Measurements from ENCODE around the gene KRT4.

The KRT4 gene

DNA sequence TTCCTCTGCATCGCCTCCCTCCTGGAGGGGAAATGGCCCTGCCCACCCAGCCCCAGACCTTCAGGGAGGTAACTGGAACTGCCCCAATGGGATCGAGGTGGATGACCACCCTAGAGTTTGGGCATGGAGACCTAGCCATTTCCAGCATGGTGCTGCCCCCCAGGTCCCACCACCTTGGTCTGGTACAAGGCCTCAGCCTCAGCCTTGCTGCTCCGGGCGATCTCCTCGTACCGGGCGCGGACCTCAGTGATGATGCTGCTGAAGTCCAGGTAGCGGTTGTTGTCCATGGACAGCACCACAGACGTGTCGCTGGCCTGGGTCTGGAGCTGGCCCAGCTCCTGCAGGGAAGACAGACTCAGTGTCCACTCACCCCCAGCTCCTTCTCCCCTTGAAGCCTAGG, 30.5 kb upstream of the KRT4 start:
- 98% methylated on average over 11 of the region's 11 CpGs for WGBS (ENCODE audit: insufficient coverage)
- H3K27me3 ChIP-seq (replicated peaks in 2 of 5; ENCODE audit: control insufficient read depth in 4 of 5, insufficient read depth in 5 of 5, low read length in 4 of 5) = peaks cover 0 to 8% (median 0%) of the 10 kb centered on the region in 5 experiments
- no peak overlapping the region for H3K27ac ChIP-seq (ENCODE audit: insufficient read depth in 1 of 2, low read depth in 1 of 2, low read length in 2 of 2, poor library complexity in 1 of 2, severe bottlenecking in 2 of 2)
- H3K4me3 ChIP-seq (ENCODE audit: control insufficient read depth in 1 of 7, extremely low read depth in 1 of 7, insufficient read depth in 4 of 7, low read depth in 2 of 7, low read length in 6 of 7) = no peak overlapping the region
- POLR2A ChIA-PET = no interaction called here
- no peak for DNase-seq
- CTCF ChIA-PET = interaction anchor here (0.6 to 1.6 kb wide), 3 partner anchors 21 to 265 kb away, joined by 3 read pairs; no protein-coding TSS in a partner anchor
- H3K4me1 ChIP-seq (ENCODE audit: control extremely low read depth in 1 of 4, control insufficient read depth in 4 of 4, insufficient read depth in 4 of 4, low read length in 3 of 4) = peaks cover 0 to 5% (median 2%) of the 10 kb centered on the region in 4 experiments
- no peaks in the 10 kb centered on the region for H3K9me3 ChIP-seq (ENCODE audit: control extremely low read depth in 1 of 5, control insufficient read depth in 4 of 5, insufficient read depth in 2 of 5, low read depth in 1 of 5, low read length in 4 of 5)
- H3K36me3 ChIP-seq (ENCODE audit: control insufficient read depth in 4 of 4, insufficient read depth in 4 of 4, low read length in 3 of 4) = no peaks in the 10 kb centered on the region

- POLR2A ChIA-PET = no interaction called here
- peaks cover 0 to 6% (median 0%) of the 10 kb centered on the region in 5 experiments for H3K27me3 ChIP-seq (replicated peaks in 2 of 5; ENCODE audit: control insufficient read depth in 4 of 5, insufficient read depth in 5 of 5, low read length in 4 of 5)
- 94% methylated on average over 16 of the region's 18 CpGs for WGBS (ENCODE audit: insufficient coverage)
- no peak overlapping the region for H3K27ac ChIP-seq (ENCODE audit: insufficient read depth in 1 of 2, low read depth in 1 of 2, low read length in 2 of 2, poor library complexity in 1 of 2, severe bottlenecking in 2 of 2)
- DNase-seq = no peak
- H3K36me3 ChIP-seq (ENCODE audit: control insufficient read depth in 4 of 4, insufficient read depth in 4 of 4, low read length in 3 of 4) = no peaks in the 10 kb centered on the region
- no peak overlapping the region for H3K4me3 ChIP-seq (ENCODE audit: control insufficient read depth in 1 of 7, extremely low read depth in 1 of 7, insufficient read depth in 4 of 7, low read depth in 2 of 7, low read length in 6 of 7)
- no peaks in the 10 kb centered on the region for H3K9me3 ChIP-seq (ENCODE audit: control extremely low read depth in 1 of 5, control insufficient read depth in 4 of 5, insufficient read depth in 2 of 5, low read depth in 1 of 5, low read length in 4 of 5)
- peaks cover 0 to 15% (median 6%) of the 10 kb centered on the region in 4 experiments for H3K4me1 ChIP-seq (ENCODE audit: control extremely low read depth in 1 of 4, control insufficient read depth in 4 of 4, insufficient read depth in 4 of 4, low read length in 3 of 4)
- CTCF ChIA-PET = interaction anchor here (1.0 to 2.9 kb wide), 5 partner anchors 12 to 257 kb away, joined by 3 to 8 read pairs (median 3); no protein-coding TSS in a partner anchor
Observed at GRCh38 chr12:52839436-52840105, 25.7 kb upstream of the KRT4 start.

DNA sequence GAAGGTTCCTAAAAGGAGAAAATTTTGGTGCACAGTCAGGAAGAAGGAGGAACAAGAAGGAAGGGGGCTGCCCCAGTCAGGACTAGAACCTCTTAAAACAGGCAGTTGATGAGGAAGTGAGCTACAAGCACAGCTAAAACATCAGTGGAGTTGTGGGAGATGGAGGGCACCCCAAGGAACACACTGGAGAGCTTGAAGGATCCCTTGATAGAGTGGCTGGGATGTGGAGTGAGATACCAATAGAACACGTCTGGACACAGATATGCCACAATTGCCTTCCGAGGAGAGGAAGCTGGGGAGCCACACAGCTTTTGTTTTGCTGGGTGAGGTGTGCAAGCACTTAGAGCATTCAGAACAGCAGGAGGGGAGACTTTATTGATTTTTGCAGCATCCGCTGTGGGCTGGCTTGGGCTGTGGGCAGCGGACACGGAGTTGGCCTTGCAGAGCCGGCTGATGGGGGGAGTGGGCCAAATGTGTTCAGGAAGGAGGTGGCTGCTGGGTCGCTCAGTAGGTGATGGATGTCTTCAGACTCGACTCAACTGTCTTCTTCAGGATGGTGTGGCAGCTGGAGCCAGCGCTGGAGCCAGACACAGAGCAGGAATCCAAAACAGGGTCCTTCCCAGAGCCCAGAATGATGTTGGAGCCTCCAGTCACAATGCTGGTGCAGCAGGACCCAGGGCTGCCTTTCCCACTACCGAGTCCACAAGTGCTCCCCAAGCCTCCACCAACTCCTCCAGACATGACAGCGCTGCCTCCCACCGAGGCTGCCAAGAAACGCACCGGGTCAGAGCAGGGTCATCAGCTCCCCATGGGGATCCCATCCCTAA, 24.9 kb upstream of the KRT4 start:
- Histone ChIP-seq H3K27me3 (replicated peaks in 2 of 5; ENCODE audit: control insufficient read depth in 4 of 5, insufficient read depth in 5 of 5, low read length in 4 of 5) (peaks cover 0 to 4% (median 0%) of the 10 kb centered on the region in 5 experiments), H3K4me1 (ENCODE audit: control extremely low read depth in 1 of 4, control insufficient read depth in 4 of 4, insufficient read depth in 4 of 4, low read length in 3 of 4) (peaks cover 0 to 15% (median 6%) of the 10 kb centered on the region in 4 experiments), H3K27ac (ENCODE audit: insufficient read depth in 1 of 2, low read depth in 1 of 2, low read length in 2 of 2, poor library complexity in 1 of 2, severe bottlenecking in 2 of 2) (no peak overlapping the region), H3K9me3 (ENCODE audit: control extremely low read depth in 1 of 5, control insufficient read depth in 4 of 5, insufficient read depth in 2 of 5, low read depth in 1 of 5, low read length in 4 of 5) (no peaks in the 10 kb centered on the region), H3K4me3 (ENCODE audit: control insufficient read depth in 1 of 7, extremely low read depth in 1 of 7, insufficient read depth in 4 of 7, low read depth in 2 of 7, low read length in 6 of 7) (no peak overlapping the region), H3K36me3 (ENCODE audit: control insufficient read depth in 4 of 4, insufficient read depth in 4 of 4, low read length in 3 of 4) (no peaks in the 10 kb centered on the region)
- WGBS (ENCODE audit: insufficient coverage) = 61% methylated on average over 14 of the region's 14 CpGs
- ChIA-PET CTCF (interaction anchor here (0.7 to 2.9 kb wide), 7 partner anchors 13 to 256 kb away, joined by 3 to 8 read pairs (median 3); no protein-coding TSS in a partner anchor), POLR2A (no interaction called here)
- DNase-seq = peak in 2 of 3 donors; percentile 11 to 18

GRCh38 chr12:52837781-52838608, 24.1 kb upstream of the KRT4 start:
- no peak for DNase-seq
- peaks cover 0 to 4% (median 0%) of the 10 kb centered on the region in 5 experiments for H3K27me3 ChIP-seq (replicated peaks in 2 of 5; ENCODE audit: control insufficient read depth in 4 of 5, insufficient read depth in 5 of 5, low read length in 4 of 5)
- no peaks in the 10 kb centered on the region for H3K9me3 ChIP-seq (ENCODE audit: control extremely low read depth in 1 of 5, control insufficient read depth in 4 of 5, insufficient read depth in 2 of 5, low read depth in 1 of 5, low read length in 4 of 5)
- 100% methylated on average over 2 of the region's 6 CpGs for WGBS (ENCODE audit: insufficient coverage)
- no peak overlapping the region for H3K4me3 ChIP-seq (ENCODE audit: control insufficient read depth in 1 of 7, extremely low read depth in 1 of 7, insufficient read depth in 4 of 7, low read depth in 2 of 7, low read length in 6 of 7)
- CTCF ChIA-PET = interaction anchor here (0.8 to 2.9 kb wide), 3 partner anchors 16 to 256 kb away, joined by 3 to 8 read pairs (median 5); no protein-coding TSS in a partner anchor
- H3K27ac ChIP-seq (ENCODE audit: insufficient read depth in 1 of 2, low read depth in 1 of 2, low read length in 2 of 2, poor library complexity in 1 of 2, severe bottlenecking in 2 of 2) = no peak overlapping the region
- peaks cover 0 to 15% (median 6%) of the 10 kb centered on the region in 4 experiments for H3K4me1 ChIP-seq (ENCODE audit: control extremely low read depth in 1 of 4, control insufficient read depth in 4 of 4, insufficient read depth in 4 of 4, low read length in 3 of 4)
- H3K36me3 ChIP-seq (ENCODE audit: control insufficient read depth in 4 of 4, insufficient read depth in 4 of 4, low read length in 3 of 4) = no peaks in the 10 kb centered on the region
- POLR2A ChIA-PET = no interaction called here

DNA sequence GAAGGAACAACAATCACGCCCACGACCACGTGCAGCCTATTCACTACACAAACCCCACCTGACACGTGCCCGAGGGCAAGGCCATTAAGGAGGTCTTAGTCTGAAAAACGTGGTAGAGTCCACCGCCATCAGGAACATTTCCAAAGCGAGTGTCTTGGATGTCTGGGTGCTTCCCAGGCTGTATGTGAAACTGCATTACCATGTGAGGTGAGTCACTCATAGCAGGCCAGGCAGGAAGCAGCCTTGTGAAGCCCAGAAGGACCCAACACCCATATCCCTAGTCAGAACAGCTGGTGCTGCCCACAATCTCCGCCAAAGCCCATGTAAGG, 23.5 kb upstream of the KRT4 start:
- DNase-seq = peak in 1 of 3 donors; percentile 10
- Histone ChIP-seq H3K27ac (ENCODE audit: insufficient read depth in 1 of 2, low read depth in 1 of 2, low read length in 2 of 2, poor library complexity in 1 of 2, severe bottlenecking in 2 of 2) (no peak overlapping the region), H3K4me3 (ENCODE audit: control insufficient read depth in 1 of 7, extremely low read depth in 1 of 7, insufficient read depth in 4 of 7, low read depth in 2 of 7, low read length in 6 of 7) (no peak overlapping the region), H3K27me3 (replicated peaks in 2 of 5; ENCODE audit: control insufficient read depth in 4 of 5, insufficient read depth in 5 of 5, low read length in 4 of 5) (peaks cover 0 to 4% (median 0%) of the 10 kb centered on the region in 5 experiments), H3K4me1 (ENCODE audit: control extremely low read depth in 1 of 4, control insufficient read depth in 4 of 4, insufficient read depth in 4 of 4, low read length in 3 of 4) (peaks cover 0 to 15% (median 6%) of the 10 kb centered on the region in 4 experiments), H3K36me3 (ENCODE audit: control insufficient read depth in 4 of 4, insufficient read depth in 4 of 4, low read length in 3 of 4) (no peaks in the 10 kb centered on the region), H3K9me3 (ENCODE audit: control extremely low read depth in 1 of 5, control insufficient read depth in 4 of 5, insufficient read depth in 2 of 5, low read depth in 1 of 5, low read length in 4 of 5) (no peaks in the 10 kb centered on the region)
- ChIA-PET CTCF (interaction anchor here (0.8 kb wide), 1 partner anchor 18 kb away, joined by 3 read pairs; no protein-coding TSS in a partner anchor), POLR2A (no interaction called here)
- WGBS (ENCODE audit: insufficient coverage) = 89% methylated on average over 6 of the region's 9 CpGs

- no peak for DNase-seq
- H3K36me3 ChIP-seq (ENCODE audit: control insufficient read depth in 4 of 4, insufficient read depth in 4 of 4, low read length in 3 of 4) = no peaks in the 10 kb centered on the region
- H3K27me3 ChIP-seq (replicated peaks in 2 of 5; ENCODE audit: control insufficient read depth in 4 of 5, insufficient read depth in 5 of 5, low read length in 4 of 5) = peaks cover 0 to 2% (median 0%) of the 10 kb centered on the region in 5 experiments
- WGBS (ENCODE audit: insufficient coverage) = 95% methylated on average over 8 of the region's 9 CpGs
- peaks cover 0 to 12% (median 3%) of the 10 kb centered on the region in 4 experiments for H3K4me1 ChIP-seq (ENCODE audit: control extremely low read depth in 1 of 4, control insufficient read depth in 4 of 4, insufficient read depth in 4 of 4, low read length in 3 of 4)
- no peak overlapping the region for H3K4me3 ChIP-seq (ENCODE audit: control insufficient read depth in 1 of 7, extremely low read depth in 1 of 7, insufficient read depth in 4 of 7, low read depth in 2 of 7, low read length in 6 of 7)
- CTCF ChIA-PET = no interaction called here
- H3K9me3 ChIP-seq (ENCODE audit: control extremely low read depth in 1 of 5, control insufficient read depth in 4 of 5, insufficient read depth in 2 of 5, low read depth in 1 of 5, low read length in 4 of 5) = no peaks in the 10 kb centered on the region
- H3K27ac ChIP-seq (ENCODE audit: insufficient read depth in 1 of 2, low read depth in 1 of 2, low read length in 2 of 2, poor library complexity in 1 of 2, severe bottlenecking in 2 of 2) = no peak overlapping the region
- POLR2A ChIA-PET = no interaction called here
Observed at GRCh38 chr12:52836491-52837412, 22.8 kb upstream of the KRT4 start.
